Ishikawa (cell line): ENCODE results near the gene DDI2.
A peak's percentile ranks its signal among the peaks of the same experiment; 100 is the strongest.

Source experiments
- CEBPB ChIP-seq: IDR thresholded peaks from 2 replicates; pipeline ENCODE4 v1.6.1; 2012
- CREB1 ChIP-seq: IDR thresholded peaks from 2 replicates; pipeline ENCODE4 v1.6.1; 2012; ENCODE audit warnings: low read depth
- EGR1 ChIP-seq: IDR thresholded peaks from 2 replicates; pipeline ENCODE4 v1.6.1; 2012
- EP300 ChIP-seq: IDR thresholded peaks from 2 replicates; pipeline ENCODE4 v1.6.1; 2012; ENCODE audit warnings: borderline replicate concordance
- FOXM1 ChIP-seq: IDR thresholded peaks from 2 replicates; pipeline ENCODE4 v1.6.1; 2012; ENCODE audit warnings: low read depth, borderline replicate concordance
- MAX ChIP-seq: IDR thresholded peaks from 2 replicates; pipeline ENCODE4 v1.6.1; 2012
- NFIC ChIP-seq: IDR thresholded peaks from 2 replicates; pipeline ENCODE4 v1.6.1; 2012
- RAD21 ChIP-seq: IDR thresholded peaks from 2 replicates; pipeline ENCODE4 v1.6.1; 2012; ENCODE audit warnings: low read depth
- REST ChIP-seq: IDR thresholded peaks from 2 replicates; pipeline ENCODE4 v1.6.1; 2012; ENCODE audit warnings: low read depth, mild to moderate bottlenecking
- TAF1 ChIP-seq: IDR thresholded peaks from 2 replicates; pipeline ENCODE4 v1.6.1; 2012; ENCODE audit warnings: low read depth, mild to moderate bottlenecking
- TCF12 ChIP-seq: IDR thresholded peaks from 2 replicates; pipeline ENCODE4 v1.6.1; 2012; ENCODE audit warnings: low read depth
- TEAD4 ChIP-seq: IDR thresholded peaks from 2 replicates; pipeline ENCODE4 v1.6.1; 2012
- USF1 ChIP-seq: IDR thresholded peaks from 2 replicates; pipeline ENCODE4 v1.6.1; 2012
- YY1 ChIP-seq: IDR thresholded peaks from 2 replicates; pipeline ENCODE4 v1.6.1; 2012; ENCODE audit warnings: low read depth
- ZBTB7A ChIP-seq: IDR thresholded peaks from 2 replicates; pipeline ENCODE4 v1.6.1; 2012; ENCODE audit warnings: low read depth

DDI2 gene

GRCh38 chr1:15584489-15585363 is 32.5 kb upstream of the DDI2 start, which contains the start of gene AGMAT:
TSS of gene AGMAT (minus strand) at chr1:15585051. CDS start at chr1:15584967, 84 bp downstream.
- TF ChIP-seq EGR1 (no peak), TAF1 (no peak), TCF12 (no peak), REST (no peak), EP300 (no peak), CEBPB (no peak), MAX (peak; percentile 76)

GRCh38 chr1:15592285-15592684 is 25.0 kb upstream of the DDI2 start:
- TF ChIP-seq EGR1 (no peak), CREB1 (no peak), ZBTB7A (no peak), TEAD4 (no peak), REST (no peak), CEBPB (no peak), USF1 (no peak), EP300 (no peak), NFIC (no peak), RAD21 (no peak), YY1 (no peak), TAF1 (no peak), TCF12 (no peak), FOXM1 (no peak), MAX (no peak)

GRCh38 chr1:15595809-15596617 is 21.2 kb upstream of the DDI2 start:
- TF ChIP-seq CEBPB (no peak), EP300 (no peak), TAF1 (no peak), NFIC (no peak), TCF12 (no peak), MAX (no peak), REST (no peak), YY1 (no peak)

- no peak for TF ChIP-seq MAX
- no peak for TF ChIP-seq NFIC
- TF ChIP-seq TAF1, result no peak
- no peak for TF ChIP-seq TCF12
- TF ChIP-seq TEAD4, result no peak
- no peak for TF ChIP-seq ZBTB7A
- no peak for TF ChIP-seq FOXM1
- TF ChIP-seq REST, result no peak
Measured at GRCh38 chr1:15598436-15598835, 18.8 kb upstream of the DDI2 start.
